Esophagus (tissue), 2 donors: ENCODE results near the gene GP1BB. TPM values are rescaled to one million over a fixed set of nuclear protein-coding genes. Genes with fewer than 3 reads are reported as not detected.
"Not testable (repeated sequence)": the region's sequence is repeated elsewhere in the genome, so short reads cannot be mapped to it uniquely, and the experiment has no call there.

Source experiments
- H3K27ac ChIP-seq, 2 donors: one replicate each; pipeline ENCODE4 v1.5.1; 2013; ENCODE audit warnings: low read depth in 2 of 2, mild to moderate bottlenecking in 2 of 2, inconsistent platforms in 1 of 2, low read length in 1 of 2, moderate library complexity in 1 of 2
- H3K27me3 ChIP-seq, 2 donors: one replicate each; pipeline ENCODE4 v1.6.1; 2013; ENCODE audit warnings: low read length in 2 of 2, control low read depth in 1 of 2, mild to moderate bottlenecking in 1 of 2; ENCODE audit not compliant: insufficient read depth in 2 of 2, control insufficient read depth in 1 of 2
- H3K36me3 ChIP-seq, 2 donors: one replicate each; pipeline ENCODE4 v1.6.1; 2013; ENCODE audit warnings: low read length in 1 of 2; ENCODE audit not compliant: control insufficient read depth in 2 of 2, insufficient read depth in 2 of 2
- H3K4me1 ChIP-seq, 2 donors: one replicate each; pipeline ENCODE4 v1.6.1; 2013; ENCODE audit warnings: low read length in 1 of 2; ENCODE audit not compliant: control insufficient read depth in 2 of 2, insufficient read depth in 2 of 2
- H3K4me3 ChIP-seq, 2 donors: one replicate each; pipeline ENCODE4 v1.5.1; 2013; ENCODE audit warnings: low read length in 2 of 2, mild to moderate bottlenecking in 2 of 2, low read depth in 1 of 2, moderate library complexity in 1 of 2
- H3K9me3 ChIP-seq, 2 donors: one replicate each; pipeline ENCODE4 v1.6.1; 2013; ENCODE audit warnings: mild to moderate bottlenecking in 2 of 2, low read depth in 1 of 2, low read length in 1 of 2, moderate library complexity in 1 of 2; ENCODE audit not compliant: control insufficient read depth in 2 of 2, insufficient read depth in 1 of 2
- WGBS, 2 donors: extraction: QIAGEN DNeasy Blood & Tissue Kit; methylation state at CpG; one replicate each; pipeline ENCODE4 v1.1.7; 2013; 5-methylcytosine and 5-hydroxymethylcytosine counted together
- polyA plus RNA-seq, 2 donors: library from polyadenylated mRNA; stranded (reverse); fragments of 200-250 nt; gene quantifications; one replicate each; pipeline ENCODE4 v1.2.3, GENCODE V29; 2013
- donor health status: healthy with polysubstance abuse.
- donor health status: Bipolar disorder and iron deficiency.

Gene GP1BB
- polyA plus RNA-seq: 1 to 10 TPM; 7.6 to 9.0 TPM

GRCh38 chr22:19723232-19723982 is at the start of gene GP1BB:
Gene GP1BB, plus strand, starts transcription at chr22:19723539. Its CDS starts 31 bp downstream, at chr22:19723570.
- 21 to 28% methylated on average over 71 to 80 of the region's 80 CpGs for WGBS, 2 donors
- H3K27me3 ChIP-seq: peaks cover 0 to 7% of the 10 kb centered on the region in 2 donors
- H3K4me1 ChIP-seq: peaks cover 3 to 24% of the 10 kb centered on the region in 2 donors
- peaks cover 0 to 11% of the 10 kb centered on the region in 2 donors for H3K9me3 ChIP-seq
- H3K4me3 ChIP-seq: peak within 1 kb of the TSS in 1 of 2 donors; percentile 12
- no peak within 1 kb of the TSS for H3K27ac ChIP-seq
- peaks cover 3 to 28% of the 10 kb centered on the region in 2 donors for H3K36me3 ChIP-seq

- Histone ChIP-seq H3K4me3 (no peak overlapping the region), H3K4me1 (no peaks in the 10 kb centered on the region), H3K9me3 (no peaks in the 10 kb centered on the region), H3K27ac (no peak overlapping the region), H3K36me3 (no peaks in the 10 kb centered on the region), H3K27me3 (no peaks in the 10 kb centered on the region)
- WGBS, 2 donors: 70 to 81% methylated on average over 4 of the region's 4 CpGs
Observed at GRCh38 chr22:19673660-19674059, 49.7 kb upstream of the GP1BB start.

- Histone ChIP-seq H3K27ac (no peak overlapping the region), H3K36me3 (no peaks in the 10 kb centered on the region), H3K27me3 (no peaks in the 10 kb centered on the region), H3K9me3 (no peaks in the 10 kb centered on the region), H3K4me3 (no peak overlapping the region), H3K4me1 (no peaks in the 10 kb centered on the region)
- WGBS, 2 donors: 70 to 75% methylated on average over 11 of the region's 11 CpGs
Observed at GRCh38 chr22:19674129-19674928, 49.0 kb upstream of the GP1BB start.

- H3K27me3 ChIP-seq: no peaks in the 10 kb centered on the region
- 72 to 83% methylated on average over 10 of the region's 10 CpGs for WGBS, 2 donors
- H3K4me3 ChIP-seq: no peak overlapping the region
Observed at GRCh38 chr22:19674929-19675253, 48.4 kb upstream of the GP1BB start.

GRCh38 chr22:19675428-19675827 is 47.9 kb upstream of the GP1BB start:
- no peaks in the 10 kb centered on the region for H3K9me3 ChIP-seq
- no peaks in the 10 kb centered on the region for H3K27me3 ChIP-seq
- 85 to 87% methylated on average over 7 of the region's 7 CpGs for WGBS, 2 donors
- no peaks in the 10 kb centered on the region for H3K36me3 ChIP-seq
- no peaks in the 10 kb centered on the region for H3K4me1 ChIP-seq
- H3K27ac ChIP-seq: no peak overlapping the region
- H3K4me3 ChIP-seq: no peak overlapping the region

More at GRCh38 chr22:19674929-19675253, 48.4 kb upstream of the GP1BB start:
- Histone ChIP-seq H3K36me3 (no peaks in the 10 kb centered on the region), H3K9me3 (no peaks in the 10 kb centered on the region), H3K27ac (no peak overlapping the region), H3K4me1 (no peaks in the 10 kb centered on the region)

GRCh38 chr22:19676437-19676836 is 46.9 kb upstream of the GP1BB start:
- not testable (repeated sequence) for H3K4me1 ChIP-seq, H3K27me3 ChIP-seq, H3K27ac ChIP-seq, H3K36me3 ChIP-seq, H3K4me3 ChIP-seq, H3K9me3 ChIP-seq
- 79 to 91% methylated on average over 1 of the region's 1 CpG for WGBS, 2 donors

GRCh38 chr22:19678949-19679521 is 44.3 kb upstream of the GP1BB start:
- H3K36me3 ChIP-seq: no peaks in the 10 kb centered on the region
- H3K27me3 ChIP-seq: no peaks in the 10 kb centered on the region
- 57 to 61% methylated on average over 11 of the region's 11 CpGs for WGBS, 2 donors
- no peak overlapping the region for H3K27ac ChIP-seq
- H3K4me1 ChIP-seq: no peaks in the 10 kb centered on the region
- H3K4me3 ChIP-seq: no peak overlapping the region
- no peaks in the 10 kb centered on the region for H3K9me3 ChIP-seq

- H3K27ac ChIP-seq: no peak overlapping the region
- no peaks in the 10 kb centered on the region for H3K9me3 ChIP-seq
- H3K36me3 ChIP-seq: no peaks in the 10 kb centered on the region
- WGBS, 2 donors: 26 to 32% methylated on average over 14 of the region's 14 CpGs
- H3K4me1 ChIP-seq: no peaks in the 10 kb centered on the region
- H3K27me3 ChIP-seq: no peaks in the 10 kb centered on the region
- H3K4me3 ChIP-seq: no peak overlapping the region
Observed at GRCh38 chr22:19679522-19680101, 43.7 kb upstream of the GP1BB start.

- no peak overlapping the region for H3K27ac ChIP-seq
- no peaks in the 10 kb centered on the region for H3K36me3 ChIP-seq
- 90% methylated on average over 16 of the region's 16 CpGs for WGBS, 2 donors
- H3K9me3 ChIP-seq: no peaks in the 10 kb centered on the region
- H3K27me3 ChIP-seq: no peaks in the 10 kb centered on the region
- H3K4me1 ChIP-seq: no peaks in the 10 kb centered on the region
- H3K4me3 ChIP-seq: no peak overlapping the region
Observed at GRCh38 chr22:19680287-19680881, 43.0 kb upstream of the GP1BB start.
